A549 (cell line): Measurements from ENCODE around the gene DGKK.
"Not testable (repeated sequence)": the region's sequence is repeated elsewhere in the genome, so short reads cannot be mapped to it uniquely, and the experiment has no call there.

Experiments used
- BHLHE40 ChIP-seq: IDR thresholded peaks from 2 replicates; pipeline ENCODE4 v1.6.1; 2012; ENCODE audit warnings: low read depth, low read length, inconsistent platforms
- CEBPB ChIP-seq, 2 experiments: fragments of >200 bp in 1 of 2; sonication (Bioruptor Twin) in 1 of 2; formaldehyde crosslinking in 1 of 2; IDR thresholded peaks; 2 replicates each; pipeline ENCODE4 v1.6.1; 2012 to 2016
- EHMT2 ChIP-seq: fragments of 200-600 bp; sonication (generic); IDR thresholded peaks from 2 replicates; pipeline ENCODE4 v1.6.1; 2016; ENCODE audit warnings: antibody characterized with exemption, low read depth, mild to moderate bottlenecking, moderate library complexity
- EP300 ChIP-seq, 2 experiments: fragments of >200 bp; sonication (Bioruptor Twin); formaldehyde crosslinking; IDR thresholded peaks; 2 replicates in 1 of 2; 3 replicates in 1 of 2; pipeline ENCODE4 v1.6.1; 2016 to 2017
- ESRRA ChIP-seq: fragments of 150-350 bp; IDR thresholded peaks from 2 replicates; pipeline ENCODE4 v1.6.1; 2014; ENCODE audit warnings: mild to moderate bottlenecking, low read length, borderline replicate concordance
- JUN ChIP-seq, 2 experiments: fragments of >200 bp; sonication (Bioruptor Twin); formaldehyde crosslinking; IDR thresholded peaks; 2 replicates in 1 of 2; 3 replicates in 1 of 2; pipeline ENCODE4 v1.6.1; 2016 to 2017
- JUNB ChIP-seq: fragments of >200 bp; sonication (Bioruptor Twin); formaldehyde crosslinking; IDR thresholded peaks from 2 replicates; pipeline ENCODE4 v1.6.1; 2016
- POLR2A ChIP-seq: IDR thresholded peaks from 2 replicates; pipeline ENCODE4 v1.6.1; 2012; ENCODE audit warnings: mild to moderate bottlenecking, low read length
- RAD21 ChIP-seq, 2 experiments: fragments of >200 bp in 1 of 2; sonication (Bioruptor Twin) in 1 of 2; formaldehyde crosslinking in 1 of 2; IDR thresholded peaks in 1 of 2; conservative IDR thresholded peaks in 1 of 2; 2 replicates in 1 of 2; 3 replicates in 1 of 2; pipeline ENCODE4 v1.6.1; 2012 to 2018; ENCODE audit warnings: inconsistent platforms in 1 of 2
- TP53 ChIP-seq: fragments of 250-450 bp; sonication (Bioruptor Pico); IDR thresholded peaks from 2 replicates; pipeline ENCODE4 v1.5.0; 2021; ENCODE audit warnings: mild to moderate bottlenecking, moderate library complexity
- TF ChIP-seq, protein P1 (sequence below): fragments of >200 bp; sonication (Bioruptor Twin); formaldehyde crosslinking; IDR thresholded peaks from 3 replicates; pipeline ENCODE4 v1.5.1; 2016
- TF ChIP-seq, protein P2 (sequence below): fragments of 200-600 bp; sonication (generic); IDR thresholded peaks from 2 replicates; pipeline ENCODE4 v1.6.1; 2016; ENCODE audit warnings: antibody characterized with exemption, mild to moderate bottlenecking, moderate library complexity
- TF ChIP-seq, protein P3 (sequence below): IDR thresholded peaks from 2 replicates; pipeline ENCODE4 v1.6.1; 2012

GRCh38 chrX:50332668-50333067 lies 138.0 kb downstream of the DGKK start:
- not testable (repeated sequence) for TF ChIP-seq ESRRA; JUNB; CEBPB (IDR thresholded peaks at IDR 0.05); BHLHE40; POLR2A; EHMT2; JUN (IDR thresholded peaks at IDR 0.05); EP300 (IDR thresholded peaks at IDR 0.05); RAD21 (conservative IDR thresholded peaks at IDR 0.05 in 1 of 2, IDR thresholded peaks at IDR 0.05 in 1 of 2); TP53
- TF ChIP-seq, protein P1, sequence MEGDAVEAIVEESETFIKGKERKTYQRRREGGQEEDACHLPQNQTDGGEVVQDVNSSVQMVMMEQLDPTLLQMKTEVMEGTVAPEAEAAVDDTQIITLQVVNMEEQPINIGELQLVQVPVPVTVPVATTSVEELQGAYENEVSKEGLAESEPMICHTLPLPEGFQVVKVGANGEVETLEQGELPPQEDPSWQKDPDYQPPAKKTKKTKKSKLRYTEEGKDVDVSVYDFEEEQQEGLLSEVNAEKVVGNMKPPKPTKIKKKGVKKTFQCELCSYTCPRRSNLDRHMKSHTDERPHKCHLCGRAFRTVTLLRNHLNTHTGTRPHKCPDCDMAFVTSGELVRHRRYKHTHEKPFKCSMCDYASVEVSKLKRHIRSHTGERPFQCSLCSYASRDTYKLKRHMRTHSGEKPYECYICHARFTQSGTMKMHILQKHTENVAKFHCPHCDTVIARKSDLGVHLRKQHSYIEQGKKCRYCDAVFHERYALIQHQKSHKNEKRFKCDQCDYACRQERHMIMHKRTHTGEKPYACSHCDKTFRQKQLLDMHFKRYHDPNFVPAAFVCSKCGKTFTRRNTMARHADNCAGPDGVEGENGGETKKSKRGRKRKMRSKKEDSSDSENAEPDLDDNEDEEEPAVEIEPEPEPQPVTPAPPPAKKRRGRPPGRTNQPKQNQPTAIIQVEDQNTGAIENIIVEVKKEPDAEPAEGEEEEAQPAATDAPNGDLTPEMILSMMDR, result not testable (repeated sequence)
- TF ChIP-seq, protein P2, sequence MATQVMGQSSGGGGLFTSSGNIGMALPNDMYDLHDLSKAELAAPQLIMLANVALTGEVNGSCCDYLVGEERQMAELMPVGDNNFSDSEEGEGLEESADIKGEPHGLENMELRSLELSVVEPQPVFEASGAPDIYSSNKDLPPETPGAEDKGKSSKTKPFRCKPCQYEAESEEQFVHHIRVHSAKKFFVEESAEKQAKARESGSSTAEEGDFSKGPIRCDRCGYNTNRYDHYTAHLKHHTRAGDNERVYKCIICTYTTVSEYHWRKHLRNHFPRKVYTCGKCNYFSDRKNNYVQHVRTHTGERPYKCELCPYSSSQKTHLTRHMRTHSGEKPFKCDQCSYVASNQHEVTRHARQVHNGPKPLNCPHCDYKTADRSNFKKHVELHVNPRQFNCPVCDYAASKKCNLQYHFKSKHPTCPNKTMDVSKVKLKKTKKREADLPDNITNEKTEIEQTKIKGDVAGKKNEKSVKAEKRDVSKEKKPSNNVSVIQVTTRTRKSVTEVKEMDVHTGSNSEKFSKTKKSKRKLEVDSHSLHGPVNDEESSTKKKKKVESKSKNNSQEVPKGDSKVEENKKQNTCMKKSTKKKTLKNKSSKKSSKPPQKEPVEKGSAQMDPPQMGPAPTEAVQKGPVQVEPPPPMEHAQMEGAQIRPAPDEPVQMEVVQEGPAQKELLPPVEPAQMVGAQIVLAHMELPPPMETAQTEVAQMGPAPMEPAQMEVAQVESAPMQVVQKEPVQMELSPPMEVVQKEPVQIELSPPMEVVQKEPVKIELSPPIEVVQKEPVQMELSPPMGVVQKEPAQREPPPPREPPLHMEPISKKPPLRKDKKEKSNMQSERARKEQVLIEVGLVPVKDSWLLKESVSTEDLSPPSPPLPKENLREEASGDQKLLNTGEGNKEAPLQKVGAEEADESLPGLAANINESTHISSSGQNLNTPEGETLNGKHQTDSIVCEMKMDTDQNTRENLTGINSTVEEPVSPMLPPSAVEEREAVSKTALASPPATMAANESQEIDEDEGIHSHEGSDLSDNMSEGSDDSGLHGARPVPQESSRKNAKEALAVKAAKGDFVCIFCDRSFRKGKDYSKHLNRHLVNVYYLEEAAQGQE, result not testable (repeated sequence)
- TF ChIP-seq, protein P3, sequence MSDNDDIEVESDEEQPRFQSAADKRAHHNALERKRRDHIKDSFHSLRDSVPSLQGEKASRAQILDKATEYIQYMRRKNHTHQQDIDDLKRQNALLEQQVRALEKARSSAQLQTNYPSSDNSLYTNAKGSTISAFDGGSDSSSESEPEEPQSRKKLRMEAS, result not testable (repeated sequence)
